ENCODE data around the gene RELN. TPM values are rescaled to one million over a fixed set of nuclear protein-coding genes. Genes with fewer than 3 reads are reported as not detected.
"Not testable (repeated sequence)": the region's sequence is repeated elsewhere in the genome, so short reads cannot be mapped to it uniquely, and the experiment has no call there.

The RELN gene
- total and polyA plus RNA-seq, 2 donors = 0.28 to 0.96 TPM

DNA sequence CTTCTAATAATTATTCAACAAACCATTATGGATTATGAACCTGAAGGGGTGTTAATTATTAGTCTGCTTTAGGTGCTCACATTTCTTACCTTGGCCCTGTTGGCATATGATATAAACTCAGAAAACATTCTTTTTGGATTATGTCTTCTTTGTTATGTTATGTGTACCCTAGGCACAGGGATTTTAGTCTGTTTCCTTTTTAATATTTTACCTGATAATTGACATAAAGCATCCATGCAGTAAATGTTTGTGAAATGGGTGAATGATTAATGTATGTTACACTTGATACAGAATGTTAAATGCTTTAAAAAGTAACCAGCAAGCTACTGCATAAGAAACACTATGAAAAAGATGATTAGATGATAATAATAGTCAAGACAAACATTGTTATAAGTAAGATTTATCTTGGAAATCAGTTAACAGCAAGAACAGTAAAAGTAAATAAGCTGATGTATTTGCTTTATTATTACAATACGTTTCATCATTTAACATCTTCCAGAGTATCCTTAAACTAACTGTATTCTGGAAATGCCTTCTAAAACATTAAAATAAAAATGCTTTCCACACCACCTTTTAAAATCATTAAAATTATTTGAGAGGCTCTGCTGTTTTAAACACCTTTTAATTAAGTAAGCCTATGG, 204.7 kb downstream of the RELN start:
- Histone ChIP-seq H3K36me3 (ENCODE audit: control insufficient read depth in 2 of 2, insufficient read depth in 2 of 2, low read length in 1 of 2) (no peaks in the 10 kb centered on the region), H3K27me3 (ENCODE audit: control insufficient read depth in 2 of 2, insufficient read depth in 1 of 2, low read length in 1 of 2) (no peaks in the 10 kb centered on the region), H3K9me3 (ENCODE audit: control insufficient read depth in 2 of 2, insufficient read depth in 1 of 2, low read length in 1 of 2) (no peaks in the 10 kb centered on the region), H3K4me3 (ENCODE audit: low read length in 2 of 2) (no peak overlapping the region), H3K27ac (ENCODE audit: low read depth in 1 of 2, low read length in 1 of 2) (no peak overlapping the region), H3K4me1 (ENCODE audit: control insufficient read depth in 2 of 2, insufficient read depth in 2 of 2, low read length in 2 of 2) (no peaks in the 10 kb centered on the region)
- DNase-seq (ENCODE audit: low read depth in 6 of 9, low spot score in 9 of 9) = no peak
- 89% methylated on average over 1 of the region's 1 CpG for WGBS

- H3K4me1 ChIP-seq (ENCODE audit: control insufficient read depth in 2 of 2, insufficient read depth in 2 of 2, low read length in 2 of 2) = no peaks in the 10 kb centered on the region
- DNase-seq (ENCODE audit: low read depth in 6 of 9, low spot score in 9 of 9) = no peak
Measured at GRCh38 chr7:103781409-103781808, 208.0 kb downstream of the RELN start.

GRCh38 chr7:103780561-103780960, 208.9 kb downstream of the RELN start:
- not testable (repeated sequence) for DNase-seq (ENCODE audit: low read depth in 6 of 9, low spot score in 9 of 9); H3K4me1 ChIP-seq (ENCODE audit: control insufficient read depth in 2 of 2, insufficient read depth in 2 of 2, low read length in 2 of 2); H3K9me3 ChIP-seq (ENCODE audit: control insufficient read depth in 2 of 2, insufficient read depth in 1 of 2, low read length in 1 of 2); H3K36me3 ChIP-seq (ENCODE audit: control insufficient read depth in 2 of 2, insufficient read depth in 2 of 2, low read length in 1 of 2); H3K27ac ChIP-seq (ENCODE audit: low read depth in 1 of 2, low read length in 1 of 2); H3K27me3 ChIP-seq (ENCODE audit: control insufficient read depth in 2 of 2, insufficient read depth in 1 of 2, low read length in 1 of 2); H3K4me3 ChIP-seq (ENCODE audit: low read length in 2 of 2)
- 97% methylated on average over 2 of the region's 2 CpGs for WGBS

More at GRCh38 chr7:103781409-103781808, 208.0 kb downstream of the RELN start:
- Histone ChIP-seq H3K36me3 (ENCODE audit: control insufficient read depth in 2 of 2, insufficient read depth in 2 of 2, low read length in 1 of 2) (no peaks in the 10 kb centered on the region), H3K27me3 (ENCODE audit: control insufficient read depth in 2 of 2, insufficient read depth in 1 of 2, low read length in 1 of 2) (no peaks in the 10 kb centered on the region), H3K4me3 (ENCODE audit: low read length in 2 of 2) (no peak overlapping the region), H3K27ac (ENCODE audit: low read depth in 1 of 2, low read length in 1 of 2) (no peak overlapping the region), H3K9me3 (ENCODE audit: control insufficient read depth in 2 of 2, insufficient read depth in 1 of 2, low read length in 1 of 2) (no peaks in the 10 kb centered on the region)
- WGBS = 85% methylated on average over 1 of the region's 1 CpG

GRCh38 chr7:103777440-103777839, 212.0 kb downstream of the RELN start:
- Histone ChIP-seq H3K4me3 (ENCODE audit: low read length in 2 of 2) (no peak overlapping the region), H3K9me3 (ENCODE audit: control insufficient read depth in 2 of 2, insufficient read depth in 1 of 2, low read length in 1 of 2) (no peaks in the 10 kb centered on the region), H3K36me3 (ENCODE audit: control insufficient read depth in 2 of 2, insufficient read depth in 2 of 2, low read length in 1 of 2) (no peaks in the 10 kb centered on the region), H3K27me3 (ENCODE audit: control insufficient read depth in 2 of 2, insufficient read depth in 1 of 2, low read length in 1 of 2) (no peaks in the 10 kb centered on the region), H3K27ac (ENCODE audit: low read depth in 1 of 2, low read length in 1 of 2) (no peak overlapping the region), H3K4me1 (ENCODE audit: control insufficient read depth in 2 of 2, insufficient read depth in 2 of 2, low read length in 2 of 2) (no peaks in the 10 kb centered on the region)
- no peak for DNase-seq (ENCODE audit: low read depth in 6 of 9, low spot score in 9 of 9)
- WGBS = 75% methylated on average over 6 of the region's 6 CpGs

GRCh38 chr7:103773726-103774125, 215.7 kb downstream of the RELN start:
- no peaks in the 10 kb centered on the region for H3K9me3 ChIP-seq (ENCODE audit: control insufficient read depth in 2 of 2, insufficient read depth in 1 of 2, low read length in 1 of 2)
- WGBS = 80% methylated on average over 7 of the region's 7 CpGs
- DNase-seq (ENCODE audit: low read depth in 6 of 9, low spot score in 9 of 9) = no peak
- H3K27ac ChIP-seq (ENCODE audit: low read depth in 1 of 2, low read length in 1 of 2) = no peak overlapping the region
- no peaks in the 10 kb centered on the region for H3K27me3 ChIP-seq (ENCODE audit: control insufficient read depth in 2 of 2, insufficient read depth in 1 of 2, low read length in 1 of 2)
- H3K4me1 ChIP-seq (ENCODE audit: control insufficient read depth in 2 of 2, insufficient read depth in 2 of 2, low read length in 2 of 2) = no peaks in the 10 kb centered on the region
- no peaks in the 10 kb centered on the region for H3K36me3 ChIP-seq (ENCODE audit: control insufficient read depth in 2 of 2, insufficient read depth in 2 of 2, low read length in 1 of 2)
- H3K4me3 ChIP-seq (ENCODE audit: low read length in 2 of 2) = no peak overlapping the region

- Histone ChIP-seq H3K9me3 (ENCODE audit: control insufficient read depth in 2 of 2, insufficient read depth in 1 of 2, low read length in 1 of 2) (no peaks in the 10 kb centered on the region), H3K27ac (ENCODE audit: low read depth in 1 of 2, low read length in 1 of 2) (no peak overlapping the region), H3K36me3 (ENCODE audit: control insufficient read depth in 2 of 2, insufficient read depth in 2 of 2, low read length in 1 of 2) (no peaks in the 10 kb centered on the region), H3K27me3 (ENCODE audit: control insufficient read depth in 2 of 2, insufficient read depth in 1 of 2, low read length in 1 of 2) (no peaks in the 10 kb centered on the region), H3K4me3 (ENCODE audit: low read length in 2 of 2) (no peak overlapping the region), H3K4me1 (ENCODE audit: control insufficient read depth in 2 of 2, insufficient read depth in 2 of 2, low read length in 2 of 2) (no peaks in the 10 kb centered on the region)
- WGBS = 80% methylated on average over 2 of the region's 2 CpGs
- DNase-seq (ENCODE audit: low read depth in 6 of 9, low spot score in 9 of 9) = no peak
Measured at GRCh38 chr7:103772171-103772773, 217.2 kb downstream of the RELN start.

GRCh38 chr7:103771294-103771693, 218.2 kb downstream of the RELN start:
- Histone ChIP-seq H3K4me1 (ENCODE audit: control insufficient read depth in 2 of 2, insufficient read depth in 2 of 2, low read length in 2 of 2) (no peaks in the 10 kb centered on the region), H3K36me3 (ENCODE audit: control insufficient read depth in 2 of 2, insufficient read depth in 2 of 2, low read length in 1 of 2) (no peaks in the 10 kb centered on the region), H3K27me3 (ENCODE audit: control insufficient read depth in 2 of 2, insufficient read depth in 1 of 2, low read length in 1 of 2) (no peaks in the 10 kb centered on the region), H3K27ac (ENCODE audit: low read depth in 1 of 2, low read length in 1 of 2) (no peak overlapping the region), H3K9me3 (ENCODE audit: control insufficient read depth in 2 of 2, insufficient read depth in 1 of 2, low read length in 1 of 2) (no peaks in the 10 kb centered on the region), H3K4me3 (ENCODE audit: low read length in 2 of 2) (no peak overlapping the region)
- DNase-seq (ENCODE audit: low read depth in 6 of 9, low spot score in 9 of 9) = no peak
- 89% methylated on average over 2 of the region's 2 CpGs for WGBS

- WGBS = 85% methylated on average over 5 of the region's 5 CpGs
- DNase-seq (ENCODE audit: low read depth in 6 of 9, low spot score in 9 of 9) = no peak
Measured at GRCh38 chr7:103766660-103767059, 222.8 kb downstream of the RELN start.

DNA sequence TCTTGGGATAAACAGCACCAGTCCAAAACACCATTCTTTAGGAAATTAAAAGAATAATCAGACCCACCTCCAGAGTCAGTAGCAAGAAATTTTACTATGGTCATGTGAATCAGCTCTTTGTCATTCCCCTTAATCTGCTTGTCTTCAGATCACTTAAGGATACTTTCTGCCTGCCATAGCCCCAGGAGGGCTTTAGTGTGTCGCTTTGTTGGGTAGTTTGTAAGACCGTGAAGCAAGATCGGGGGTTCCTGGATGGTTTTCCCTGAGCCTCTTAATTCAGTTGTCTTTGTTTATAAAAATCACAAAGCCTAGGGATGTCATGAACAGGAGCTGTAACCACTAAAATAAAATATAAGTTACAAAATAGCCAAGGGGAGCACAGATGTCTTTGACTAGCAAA, 223.6 kb downstream of the RELN start:
- WGBS = 62% methylated on average over 3 of the region's 3 CpGs
- no peaks in the 10 kb centered on the region for H3K36me3 ChIP-seq (ENCODE audit: control insufficient read depth in 2 of 2, insufficient read depth in 2 of 2, low read length in 1 of 2)
- H3K9me3 ChIP-seq (ENCODE audit: control insufficient read depth in 2 of 2, insufficient read depth in 1 of 2, low read length in 1 of 2) = no peaks in the 10 kb centered on the region
- DNase-seq (ENCODE audit: low read depth in 6 of 9, low spot score in 9 of 9) = no peak
- H3K4me1 ChIP-seq (ENCODE audit: control insufficient read depth in 2 of 2, insufficient read depth in 2 of 2, low read length in 2 of 2) = no peaks in the 10 kb centered on the region
- no peak overlapping the region for H3K27ac ChIP-seq (ENCODE audit: low read depth in 1 of 2, low read length in 1 of 2)
- H3K27me3 ChIP-seq (ENCODE audit: control insufficient read depth in 2 of 2, insufficient read depth in 1 of 2, low read length in 1 of 2) = no peaks in the 10 kb centered on the region
- no peak overlapping the region for H3K4me3 ChIP-seq (ENCODE audit: low read length in 2 of 2)

More at GRCh38 chr7:103766660-103767059, 222.8 kb downstream of the RELN start:
- no peak overlapping the region for H3K27ac ChIP-seq (ENCODE audit: low read depth in 1 of 2, low read length in 1 of 2)
- no peak overlapping the region for H3K4me3 ChIP-seq (ENCODE audit: low read length in 2 of 2)
- H3K9me3 ChIP-seq (ENCODE audit: control insufficient read depth in 2 of 2, insufficient read depth in 1 of 2, low read length in 1 of 2) = no peaks in the 10 kb centered on the region
- H3K4me1 ChIP-seq (ENCODE audit: control insufficient read depth in 2 of 2, insufficient read depth in 2 of 2, low read length in 2 of 2) = no peaks in the 10 kb centered on the region
- H3K27me3 ChIP-seq (ENCODE audit: control insufficient read depth in 2 of 2, insufficient read depth in 1 of 2, low read length in 1 of 2) = no peaks in the 10 kb centered on the region
- no peaks in the 10 kb centered on the region for H3K36me3 ChIP-seq (ENCODE audit: control insufficient read depth in 2 of 2, insufficient read depth in 2 of 2, low read length in 1 of 2)

Data from thymus (tissue), 11 donors.